BLaER1 (cell line): Measurements from ENCODE around the gene SLC7A4.
A peak's percentile ranks its signal among the peaks of the same experiment; 100 is the strongest.
"Not testable (repeated sequence)": the region's sequence is repeated elsewhere in the genome, so short reads cannot be mapped to it uniquely, and the experiment has no call there.

Experiments used
- H3K27ac ChIP-seq: shearing (Covaris generic); formaldehyde crosslinking; 2 replicates; pipeline ENCODE4 v1.8.1; 2022
- H3K27me3 ChIP-seq: shearing (Covaris generic); formaldehyde crosslinking; 2 replicates; pipeline ENCODE4 v1.8.1; 2022
- H3K36me3 ChIP-seq: shearing (Covaris generic); formaldehyde crosslinking; 2 replicates; pipeline ENCODE4 v1.8.1; 2022
- H3K4me1 ChIP-seq: shearing (Covaris generic); formaldehyde crosslinking; 2 replicates; pipeline ENCODE4 v1.8.1; 2022
- H3K4me2 ChIP-seq: shearing (Covaris generic); formaldehyde crosslinking; 2 replicates; pipeline ENCODE4 v1.8.1; 2022
- H3K4me3 ChIP-seq: shearing (Covaris generic); formaldehyde crosslinking; 2 replicates; pipeline ENCODE4 v1.8.1; 2022
- H3K9ac ChIP-seq: shearing (Covaris generic); formaldehyde crosslinking; 2 replicates; pipeline ENCODE4 v1.8.1; 2022
- H3K9me3 ChIP-seq: shearing (Covaris generic); formaldehyde crosslinking; 2 replicates; pipeline ENCODE4 v1.8.1; 2022
- H4K20me1 ChIP-seq: shearing (Covaris generic); formaldehyde crosslinking; 2 replicates; pipeline ENCODE4 v1.8.1; 2022
- Cebpa-rat ChIP-seq: shearing (Covaris generic); IDR thresholded peaks from 2 replicates; pipeline ENCODE4 v1.8.1; 2022

SLC7A4 gene

DNA sequence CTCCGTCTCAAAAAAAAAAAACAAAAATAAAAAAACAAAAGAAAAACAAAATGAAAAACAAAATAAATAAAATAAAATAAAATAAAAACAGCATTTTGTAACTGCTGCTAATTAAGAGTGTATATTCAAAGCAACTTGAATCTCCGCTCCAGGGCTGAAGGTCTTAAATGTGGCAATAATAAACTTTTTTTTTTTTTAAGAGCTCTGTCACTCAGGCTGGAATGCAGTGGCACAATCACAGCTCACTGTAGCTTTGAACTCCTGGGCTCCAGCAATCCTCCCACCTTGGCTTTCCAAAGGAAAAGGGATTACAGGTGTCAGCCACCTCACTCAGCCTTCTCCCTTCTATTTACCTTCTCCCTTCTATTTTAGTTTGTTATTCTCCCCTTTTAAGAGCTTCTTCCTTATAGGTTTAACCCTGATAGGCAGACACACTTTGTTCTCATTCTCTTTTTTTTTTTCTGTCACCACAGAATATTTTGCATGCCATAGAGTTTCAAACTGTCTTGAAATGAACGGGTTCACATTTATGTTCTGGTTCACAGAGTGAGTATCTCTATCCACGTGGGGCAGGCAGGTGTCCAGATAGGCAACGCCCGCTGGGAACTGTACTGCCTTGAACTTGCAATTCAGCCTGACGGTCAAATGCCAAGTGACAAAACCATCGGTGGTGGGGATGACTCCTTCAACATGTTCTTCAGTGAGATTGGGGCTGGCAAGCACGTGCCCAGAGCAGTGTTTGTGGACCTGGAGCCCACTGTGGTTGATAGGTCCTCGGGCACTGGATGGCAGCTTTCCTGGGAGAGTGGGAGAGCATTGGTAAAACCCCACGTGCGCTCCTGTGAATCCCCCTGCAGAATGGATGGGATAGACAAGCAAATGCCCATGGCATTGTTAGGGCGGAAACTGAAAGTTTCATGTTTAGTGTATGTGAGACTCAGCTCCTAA is 32.8 kb upstream of the SLC7A4 start:
- Histone ChIP-seq H3K4me3 (no peak overlapping the region), H3K4me1 (no peaks in the 10 kb centered on the region), H3K9me3 (no peaks in the 10 kb centered on the region), H4K20me1 (no peaks in the 10 kb centered on the region), H3K9ac (no peak overlapping the region), H3K36me3 (no peaks in the 10 kb centered on the region), H3K27ac (no peak overlapping the region), H3K4me2 (no peak overlapping the region), H3K27me3 (no peaks in the 10 kb centered on the region)
- TF ChIP-seq Cebpa-rat: no peak

DNA sequence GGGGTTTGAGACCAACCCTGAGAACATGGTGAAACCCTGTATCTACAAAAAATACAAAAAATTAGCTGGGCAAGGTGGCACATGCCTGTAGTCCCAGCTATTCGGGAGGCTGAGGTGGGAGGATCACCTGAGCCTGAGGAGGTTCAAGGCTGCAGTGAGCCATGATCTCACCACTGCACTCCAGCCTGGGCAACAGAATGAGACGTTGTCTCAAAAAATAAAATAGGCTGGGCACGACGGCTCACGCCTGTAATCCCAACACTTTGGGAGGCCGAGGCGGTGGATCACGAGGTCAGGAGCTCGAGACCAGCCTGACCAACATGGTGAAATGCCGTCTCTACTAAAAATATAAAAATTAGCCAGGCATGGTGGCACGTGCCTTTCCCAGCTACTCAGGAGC is 32.1 kb upstream of the SLC7A4 start:
- H3K4me1 ChIP-seq, H3K4me2 ChIP-seq, H4K20me1 ChIP-seq, H3K9ac ChIP-seq, H3K4me3 ChIP-seq, H3K27ac ChIP-seq, H3K36me3 ChIP-seq, H3K27me3 ChIP-seq, H3K9me3 ChIP-seq: not testable (repeated sequence)

DNA sequence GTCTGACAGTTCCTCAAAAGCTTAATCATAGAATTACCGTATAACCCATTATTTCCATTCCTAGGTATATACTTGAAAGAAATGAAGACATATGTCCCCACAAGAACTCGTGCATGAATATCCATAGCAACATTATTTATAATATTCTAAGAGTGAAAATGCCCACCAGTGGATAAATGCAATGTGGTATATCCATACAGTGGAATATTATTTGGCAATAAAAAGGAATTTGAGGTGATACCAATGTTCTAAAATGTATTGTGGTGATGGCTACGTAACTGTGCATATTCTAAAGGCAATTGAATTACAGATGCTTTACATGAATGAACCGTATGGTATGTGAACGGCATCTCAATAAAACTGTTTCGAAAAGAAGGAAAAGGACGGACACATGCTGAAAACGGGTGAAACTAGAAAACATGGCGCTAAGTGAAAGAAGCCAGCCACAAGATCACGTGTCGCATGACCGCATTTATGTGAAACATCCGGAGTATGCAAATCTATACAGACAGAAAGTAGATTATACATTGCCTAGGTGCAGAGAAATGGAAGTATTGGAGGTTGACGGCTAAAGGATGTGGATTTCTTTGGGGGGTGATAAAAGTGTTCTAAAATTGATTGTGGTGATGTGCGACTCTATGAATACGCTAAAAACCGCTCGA is 29.4 kb upstream of the SLC7A4 start:
- H3K9me3 ChIP-seq, H3K27ac ChIP-seq, H3K4me2 ChIP-seq, H3K36me3 ChIP-seq, H3K4me3 ChIP-seq, H4K20me1 ChIP-seq, H3K9ac ChIP-seq, H3K4me1 ChIP-seq, H3K27me3 ChIP-seq: not testable (repeated sequence)

DNA sequence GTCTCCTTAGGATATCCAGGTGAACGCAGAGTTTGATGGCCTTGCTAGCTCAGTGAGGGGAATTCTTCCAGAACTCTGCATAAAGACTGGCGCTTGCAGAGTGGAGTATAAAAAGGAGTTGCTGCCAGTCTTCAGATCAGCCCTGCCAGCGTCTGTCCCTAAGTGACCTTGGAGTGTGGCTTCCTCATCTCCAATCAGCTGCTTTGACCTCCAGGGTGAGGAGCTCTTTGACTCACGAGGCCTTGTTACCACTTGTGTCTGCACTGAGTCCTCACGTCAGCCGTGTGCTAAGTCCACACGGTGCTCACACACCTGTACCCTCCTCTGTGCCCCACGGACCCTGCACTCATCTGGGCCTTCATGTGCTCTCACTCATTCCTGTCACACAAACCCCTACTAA is 28.0 kb upstream of the SLC7A4 start:
- H3K36me3 ChIP-seq, H3K4me2 ChIP-seq, H3K27ac ChIP-seq, H3K9me3 ChIP-seq, H3K4me3 ChIP-seq, H3K9ac ChIP-seq, H4K20me1 ChIP-seq, H3K27me3 ChIP-seq: not testable (repeated sequence)
- H3K4me1 ChIP-seq: peaks cover 19% of the 10 kb centered on the region

DNA sequence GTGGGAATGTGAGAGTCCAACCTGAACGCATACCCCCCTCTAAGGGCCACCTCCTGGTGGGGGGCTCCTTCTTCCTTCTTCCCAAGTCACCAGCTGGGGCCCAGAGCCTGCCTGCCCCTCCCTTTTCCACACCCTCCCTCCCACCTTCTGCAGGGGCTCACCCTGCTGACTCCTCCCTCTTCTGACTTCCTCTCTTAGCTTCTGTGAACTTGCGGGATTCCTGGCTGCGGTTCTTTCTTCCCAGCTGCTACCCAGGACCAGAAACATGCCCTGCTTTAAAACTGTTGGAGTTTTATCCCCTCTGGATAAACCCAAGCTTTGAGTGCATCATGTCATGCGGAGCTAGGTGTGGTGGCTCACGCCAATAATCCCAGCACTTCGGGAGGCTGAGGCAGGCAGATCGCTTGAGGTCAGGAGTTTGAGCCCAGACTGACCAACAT is 23.5 kb upstream of the SLC7A4 start:
- no peak for TF ChIP-seq Cebpa-rat
- Histone ChIP-seq H3K4me1 (peaks cover 54% of the 10 kb centered on the region), H3K27ac (no peak overlapping the region), H3K27me3 (no peaks in the 10 kb centered on the region), H3K4me3 (0 out of 2 replicates have a peak overlapping the region, but pooled peaks have one; percentile 0), H3K9me3 (no peaks in the 10 kb centered on the region), H3K9ac (no peak overlapping the region), H4K20me1 (no peaks in the 10 kb centered on the region), H3K4me2 (peak overlapping the region; percentile 79), H3K36me3 (no peaks in the 10 kb centered on the region)

DNA sequence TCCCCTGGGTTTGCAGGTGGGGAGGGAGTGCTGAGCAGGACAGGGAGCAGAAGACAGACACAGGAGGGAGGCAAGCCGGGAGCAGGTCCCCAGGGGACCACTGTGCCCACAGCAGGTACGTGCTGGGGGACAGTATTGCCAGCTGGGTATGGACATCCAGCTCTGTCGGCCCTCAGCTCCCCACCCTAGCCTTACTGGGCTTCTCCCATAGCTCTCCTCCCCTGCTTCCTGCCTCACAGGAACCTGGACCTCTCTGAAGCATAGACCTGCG is 23.1 kb upstream of the SLC7A4 start:
- TF ChIP-seq Cebpa-rat: no peak
- Histone ChIP-seq H3K36me3 (no peaks in the 10 kb centered on the region), H3K27ac (no peak overlapping the region), H3K4me2 (peak overlapping the region; percentile 79), H4K20me1 (no peaks in the 10 kb centered on the region), H3K9me3 (no peaks in the 10 kb centered on the region), H3K4me3 (0 out of 2 replicates have a peak overlapping the region, but pooled peaks have one; percentile 0), H3K27me3 (no peaks in the 10 kb centered on the region), H3K9ac (no peak overlapping the region), H3K4me1 (peaks cover 55% of the 10 kb centered on the region)

DNA sequence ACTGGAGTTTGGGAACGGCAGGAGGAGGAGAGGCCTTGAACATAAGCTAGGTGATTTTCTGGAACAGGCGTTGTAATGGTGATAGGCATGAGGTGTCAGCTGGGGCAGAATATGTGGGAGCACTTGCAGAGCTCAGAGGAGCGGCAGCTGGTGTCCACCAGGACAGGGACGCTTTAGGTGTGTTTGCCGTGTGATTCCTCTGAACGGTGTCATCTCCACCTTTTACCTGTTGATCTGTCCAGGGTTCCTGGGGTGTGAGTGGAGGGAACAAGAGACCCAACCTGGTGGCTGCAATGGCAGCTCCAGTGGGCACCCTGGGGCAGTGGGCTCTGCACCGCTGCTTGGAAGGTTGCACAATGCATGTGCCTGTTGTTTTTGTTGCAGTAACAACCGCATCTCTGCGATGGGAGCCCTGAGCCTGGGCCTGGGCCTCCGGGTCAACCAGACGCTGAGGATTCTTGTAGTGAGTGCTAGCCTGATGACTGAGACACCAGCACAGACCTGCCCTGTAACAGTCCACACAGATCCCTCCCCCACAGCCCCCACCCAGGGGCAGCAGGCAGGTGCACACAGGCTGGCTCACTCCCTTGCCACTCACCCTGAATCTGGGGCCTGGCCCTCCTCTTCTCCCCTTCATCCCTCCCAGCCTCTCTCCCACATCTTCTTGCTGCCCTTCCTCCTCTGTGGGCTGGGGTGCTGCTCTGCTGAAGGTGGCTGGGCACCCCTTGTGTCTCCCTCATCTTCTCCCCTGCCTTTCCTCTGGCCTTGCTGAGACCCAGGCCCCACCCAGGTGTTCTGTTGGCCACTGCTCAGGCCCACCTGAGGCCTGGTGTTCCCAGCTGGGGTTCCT is 22.6 kb upstream of the SLC7A4 start:
- no peaks in the 10 kb centered on the region for H3K9me3 ChIP-seq
- peaks cover 55% of the 10 kb centered on the region for H3K4me1 ChIP-seq
- no peak overlapping the region for H3K9ac ChIP-seq
- no peak overlapping the region for H3K27ac ChIP-seq
- H3K4me3 ChIP-seq: no peak overlapping the region
- H3K36me3 ChIP-seq: no peaks in the 10 kb centered on the region
- TF ChIP-seq Cebpa-rat: no peak
- peak overlapping the region; percentile 79 for H3K4me2 ChIP-seq
- no peaks in the 10 kb centered on the region for H3K27me3 ChIP-seq
- H4K20me1 ChIP-seq: no peaks in the 10 kb centered on the region

DNA sequence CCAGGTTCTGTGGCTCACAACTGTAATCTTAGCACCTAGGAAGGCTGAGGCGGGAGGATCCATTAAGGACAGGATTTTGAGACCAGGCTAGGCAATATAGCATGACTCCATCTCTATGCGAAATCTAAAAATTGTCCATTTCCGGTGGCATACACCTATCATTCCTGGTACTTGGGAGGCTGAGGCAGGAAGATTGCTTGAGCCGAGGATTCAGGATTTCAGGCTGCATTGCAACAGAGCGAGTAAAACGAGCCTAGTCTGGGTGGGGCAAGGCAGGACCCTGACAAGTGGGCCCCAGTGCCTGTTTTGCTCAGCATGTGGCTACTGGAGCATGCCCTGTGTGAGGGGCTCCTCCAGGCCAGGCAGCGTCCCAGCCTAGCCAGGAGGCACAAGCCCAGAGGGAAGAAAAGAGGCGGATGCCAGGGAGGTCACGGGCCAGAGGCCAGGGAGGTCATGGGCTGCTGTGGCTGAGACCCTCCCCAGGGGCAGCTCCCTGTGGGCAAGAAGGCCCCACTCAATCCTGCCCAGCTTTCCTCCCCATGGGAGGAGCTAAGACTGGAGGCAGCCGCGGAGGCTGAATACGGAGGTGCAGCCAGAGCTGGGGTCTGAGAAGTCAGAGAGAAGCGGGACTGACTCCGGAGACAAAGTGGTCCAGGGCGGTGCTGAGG is 21.8 kb upstream of the SLC7A4 start:
- H3K27ac ChIP-seq: no peak overlapping the region
- H3K36me3 ChIP-seq: no peaks in the 10 kb centered on the region
- peak overlapping the region; percentile 79 for H3K4me2 ChIP-seq
- no peak for TF ChIP-seq Cebpa-rat
- no peaks in the 10 kb centered on the region for H4K20me1 ChIP-seq
- H3K4me3 ChIP-seq: no peak overlapping the region
- H3K27me3 ChIP-seq: no peaks in the 10 kb centered on the region
- peaks cover 55% of the 10 kb centered on the region for H3K4me1 ChIP-seq
- H3K9ac ChIP-seq: no peak overlapping the region
- no peaks in the 10 kb centered on the region for H3K9me3 ChIP-seq

DNA sequence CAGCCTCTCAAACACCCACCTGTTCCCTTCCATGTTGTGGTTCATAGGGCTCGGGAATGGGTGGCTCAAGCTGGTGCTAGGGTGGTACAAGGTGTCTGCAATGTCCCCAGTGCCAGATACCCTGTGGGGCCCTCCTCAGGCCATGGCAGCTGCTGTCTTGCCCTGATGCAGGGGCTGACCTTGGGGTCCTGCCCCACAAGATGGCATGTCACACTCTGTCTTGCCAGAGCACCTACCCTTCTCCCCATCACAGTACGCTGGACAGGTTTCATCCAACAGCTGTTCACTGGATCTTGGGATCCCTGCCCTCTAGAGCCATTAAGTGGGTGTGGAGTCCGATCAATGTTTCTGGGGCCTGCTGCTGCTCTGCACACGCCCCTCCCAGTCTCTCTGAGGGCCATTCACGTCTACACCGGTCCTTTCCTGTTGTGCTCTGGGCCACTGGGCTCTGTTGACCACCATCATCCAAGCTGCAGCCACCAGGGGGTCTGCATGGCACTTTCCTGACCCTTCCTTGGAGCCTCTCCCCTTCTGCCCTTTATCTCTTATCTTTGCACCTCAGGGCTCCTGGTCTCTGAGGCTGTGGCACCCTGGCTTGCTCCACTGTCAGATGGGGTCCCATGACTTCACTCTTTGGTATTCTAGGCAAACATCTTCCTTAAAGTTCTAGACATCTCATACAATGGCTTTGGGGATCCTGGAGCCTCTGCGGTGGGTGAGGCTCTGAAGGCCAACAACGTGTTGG is 20.5 kb upstream of the SLC7A4 start:
- Histone ChIP-seq H3K4me3 (no peak overlapping the region), H3K36me3 (no peaks in the 10 kb centered on the region), H3K4me1 (peaks cover 55% of the 10 kb centered on the region), H3K27me3 (no peaks in the 10 kb centered on the region), H4K20me1 (no peaks in the 10 kb centered on the region), H3K27ac (no peak overlapping the region), H3K9me3 (no peaks in the 10 kb centered on the region), H3K4me2 (no peak overlapping the region), H3K9ac (no peak overlapping the region)
- TF ChIP-seq Cebpa-rat: no peak
